HepG2 (cell line): ENCODE measurements around the gene LRSAM1. TPM values are rescaled to one million over a fixed set of nuclear protein-coding genes. Genes with fewer than 3 reads are reported as not detected.
A peak's percentile ranks its signal among the peaks of the same experiment; 100 is the strongest.

Source experiments
- ASH2L ChIP-seq: fragments of 300-600, 200-600 bp; sonication (generic); IDR thresholded peaks from 2 replicates; pipeline ENCODE4 v1.7.0; 2017; ENCODE audit warnings: low read depth, mild to moderate bottlenecking, moderate library complexity, mixed read lengths, low read length; ENCODE audit not compliant: insufficient read length
- FOXA1 ChIP-seq, 2 experiments: fragments of 450-650 bp in 1 of 2; sonication (generic) in 1 of 2; formaldehyde crosslinking in 1 of 2; IDR thresholded peaks; 2 replicates each; pipeline versions ENCODE4 v1.4.0 to v1.6.1; 2016 to 2020; ENCODE audit warnings: missing genetic modification reagents in 1 of 2
- POLR2AphosphoS2 ChIP-seq: IDR thresholded peaks from 2 replicates; pipeline ENCODE4 v1.6.1; 2011; ENCODE audit warnings: low read depth, low read length, improper control_type of control experiment
- RAD21 ChIP-seq: fragments of 450-650 bp; formaldehyde crosslinking; IDR thresholded peaks from 2 replicates; pipeline ENCODE4 v1.5.0; 2020; ENCODE audit warnings: mild to moderate bottlenecking
- ZBTB42 ChIP-seq: sonication (generic); formaldehyde crosslinking; IDR thresholded peaks from 2 replicates; pipeline ENCODE4 v1.5.0; 2020; ENCODE audit warnings: mild to moderate bottlenecking, missing genetic modification reagents
- ZKSCAN8 ChIP-seq: IDR thresholded peaks from 2 replicates; pipeline ENCODE4 v1.6.1; 2016; ENCODE audit warnings: borderline replicate concordance, missing genetic modification reagents, missing compliant biosample characterization
- ZNF12 ChIP-seq: sonication (generic); formaldehyde crosslinking; IDR thresholded peaks from 2 replicates; pipeline ENCODE4 v1.5.0; 2020; ENCODE audit warnings: missing genetic modification reagents
- ZNF318 ChIP-seq: sonication (generic); formaldehyde crosslinking; IDR thresholded peaks from 2 replicates; pipeline ENCODE4 v1.4.0; 2020; ENCODE audit warnings: mild to moderate bottlenecking, missing genetic modification reagents
- polyA plus RNA-seq, 8 experiments: library from polyadenylated mRNA; depleted of rRNA in 3 of 8; stranded (reverse) in 7 of 8; unstranded in 1 of 8; fragments of >200 nt; fragmentation: Illumina TruSeq in 4 of 8; extraction: Trizol in 4 of 8; gene quantifications; 2 replicates each; pipeline versions ENCODE4 v1.2.1 to v1.2.3, GENCODE V29; 2011 to 2016; ENCODE audit warnings: low read depth in 4 of 8, missing spikeins in 1 of 8, mixed read lengths in 1 of 8; ENCODE audit not compliant: insufficient read depth in 1 of 8
- total RNA-seq, 5 experiments: library from RNA; depleted of rRNA; stranded (reverse); fragments of >200 nt; fragmentation: Illumina TruSeq; extraction: Trizol; gene quantifications; 2 replicates each; pipeline ENCODE4 v1.2.3, GENCODE V29; 2016; ENCODE audit warnings: low read depth in 1 of 5
- TF ChIP-seq, protein P1 (sequence below): sonication (generic); formaldehyde crosslinking; IDR thresholded peaks from 2 replicates; pipeline ENCODE4 v1.5.1; 2020; ENCODE audit warnings: missing genetic modification reagents, mild to moderate bottlenecking, borderline replicate concordance
- TF ChIP-seq, protein P2 (sequence below): sonication (generic); formaldehyde crosslinking; IDR thresholded peaks from 2 replicates; pipeline ENCODE4 v1.8.1; 2023; ENCODE audit warnings: mild to moderate bottlenecking, missing genetic modification reagents
- TF ChIP-seq, protein P3 (sequence below): IDR thresholded peaks from 2 replicates; pipeline ENCODE4 v1.6.1; 2016; ENCODE audit warnings: low read depth, missing genetic modification reagents, missing compliant biosample characterization

Gene LRSAM1
- total and polyA plus RNA-seq, 2 of the 13 experiments (the other 11 are each of a cell fraction or from before 2014, with no cell fraction given): 8.7 to 10.2 TPM

- TF ChIP-seq ZNF318 (no peak), ASH2L (no peak), ZNF12 (CRISPR knock-in tag) (no peak), RAD21 (CRISPR knock-in tag) (peak; percentile 29; the same call in 1 of the 2 replicates), ZKSCAN8 (CRISPR knock-in tag) (no peak), FOXA1 (IDR thresholded peaks at IDR 0.05) (no peak), FOXA1 (CRISPR knock-in tag; IDR thresholded peaks at IDR 0.05) (no peak), ZBTB42 (no peak), POLR2AphosphoS2 (no peak; the same call in 1 of the 2 replicates)
- TF ChIP-seq, protein P1, sequence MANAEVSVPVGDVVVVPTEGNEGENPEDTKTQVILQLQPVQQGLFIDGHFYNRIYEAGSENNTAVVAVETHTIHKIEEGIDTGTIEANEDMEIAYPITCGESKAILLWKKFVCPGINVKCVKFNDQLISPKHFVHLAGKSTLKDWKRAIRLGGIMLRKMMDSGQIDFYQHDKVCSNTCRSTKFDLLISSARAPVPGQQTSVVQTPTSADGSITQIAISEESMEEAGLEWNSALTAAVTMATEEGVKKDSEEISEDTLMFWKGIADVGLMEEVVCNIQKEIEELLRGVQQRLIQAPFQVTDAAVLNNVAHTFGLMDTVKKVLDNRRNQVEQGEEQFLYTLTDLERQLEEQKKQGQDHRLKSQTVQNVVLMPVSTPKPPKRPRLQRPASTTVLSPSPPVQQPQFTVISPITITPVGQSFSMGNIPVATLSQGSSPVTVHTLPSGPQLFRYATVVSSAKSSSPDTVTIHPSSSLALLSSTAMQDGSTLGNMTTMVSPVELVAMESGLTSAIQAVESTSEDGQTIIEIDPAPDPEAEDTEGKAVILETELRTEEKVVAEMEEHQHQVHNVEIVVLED: no peak
- TF ChIP-seq, protein P2, sequence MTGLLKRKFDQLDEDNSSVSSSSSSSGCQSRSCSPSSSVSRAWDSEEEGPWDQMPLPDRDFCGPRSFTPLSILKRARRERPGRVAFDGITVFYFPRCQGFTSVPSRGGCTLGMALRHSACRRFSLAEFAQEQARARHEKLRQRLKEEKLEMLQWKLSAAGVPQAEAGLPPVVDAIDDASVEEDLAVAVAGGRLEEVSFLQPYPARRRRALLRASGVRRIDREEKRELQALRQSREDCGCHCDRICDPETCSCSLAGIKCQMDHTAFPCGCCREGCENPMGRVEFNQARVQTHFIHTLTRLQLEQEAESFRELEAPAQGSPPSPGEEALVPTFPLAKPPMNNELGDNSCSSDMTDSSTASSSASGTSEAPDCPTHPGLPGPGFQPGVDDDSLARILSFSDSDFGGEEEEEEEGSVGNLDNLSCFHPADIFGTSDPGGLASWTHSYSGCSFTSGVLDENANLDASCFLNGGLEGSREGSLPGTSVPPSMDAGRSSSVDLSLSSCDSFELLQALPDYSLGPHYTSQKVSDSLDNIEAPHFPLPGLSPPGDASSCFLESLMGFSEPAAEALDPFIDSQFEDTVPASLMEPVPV (CRISPR knock-in tag): no peak
- TF ChIP-seq, protein P3, sequence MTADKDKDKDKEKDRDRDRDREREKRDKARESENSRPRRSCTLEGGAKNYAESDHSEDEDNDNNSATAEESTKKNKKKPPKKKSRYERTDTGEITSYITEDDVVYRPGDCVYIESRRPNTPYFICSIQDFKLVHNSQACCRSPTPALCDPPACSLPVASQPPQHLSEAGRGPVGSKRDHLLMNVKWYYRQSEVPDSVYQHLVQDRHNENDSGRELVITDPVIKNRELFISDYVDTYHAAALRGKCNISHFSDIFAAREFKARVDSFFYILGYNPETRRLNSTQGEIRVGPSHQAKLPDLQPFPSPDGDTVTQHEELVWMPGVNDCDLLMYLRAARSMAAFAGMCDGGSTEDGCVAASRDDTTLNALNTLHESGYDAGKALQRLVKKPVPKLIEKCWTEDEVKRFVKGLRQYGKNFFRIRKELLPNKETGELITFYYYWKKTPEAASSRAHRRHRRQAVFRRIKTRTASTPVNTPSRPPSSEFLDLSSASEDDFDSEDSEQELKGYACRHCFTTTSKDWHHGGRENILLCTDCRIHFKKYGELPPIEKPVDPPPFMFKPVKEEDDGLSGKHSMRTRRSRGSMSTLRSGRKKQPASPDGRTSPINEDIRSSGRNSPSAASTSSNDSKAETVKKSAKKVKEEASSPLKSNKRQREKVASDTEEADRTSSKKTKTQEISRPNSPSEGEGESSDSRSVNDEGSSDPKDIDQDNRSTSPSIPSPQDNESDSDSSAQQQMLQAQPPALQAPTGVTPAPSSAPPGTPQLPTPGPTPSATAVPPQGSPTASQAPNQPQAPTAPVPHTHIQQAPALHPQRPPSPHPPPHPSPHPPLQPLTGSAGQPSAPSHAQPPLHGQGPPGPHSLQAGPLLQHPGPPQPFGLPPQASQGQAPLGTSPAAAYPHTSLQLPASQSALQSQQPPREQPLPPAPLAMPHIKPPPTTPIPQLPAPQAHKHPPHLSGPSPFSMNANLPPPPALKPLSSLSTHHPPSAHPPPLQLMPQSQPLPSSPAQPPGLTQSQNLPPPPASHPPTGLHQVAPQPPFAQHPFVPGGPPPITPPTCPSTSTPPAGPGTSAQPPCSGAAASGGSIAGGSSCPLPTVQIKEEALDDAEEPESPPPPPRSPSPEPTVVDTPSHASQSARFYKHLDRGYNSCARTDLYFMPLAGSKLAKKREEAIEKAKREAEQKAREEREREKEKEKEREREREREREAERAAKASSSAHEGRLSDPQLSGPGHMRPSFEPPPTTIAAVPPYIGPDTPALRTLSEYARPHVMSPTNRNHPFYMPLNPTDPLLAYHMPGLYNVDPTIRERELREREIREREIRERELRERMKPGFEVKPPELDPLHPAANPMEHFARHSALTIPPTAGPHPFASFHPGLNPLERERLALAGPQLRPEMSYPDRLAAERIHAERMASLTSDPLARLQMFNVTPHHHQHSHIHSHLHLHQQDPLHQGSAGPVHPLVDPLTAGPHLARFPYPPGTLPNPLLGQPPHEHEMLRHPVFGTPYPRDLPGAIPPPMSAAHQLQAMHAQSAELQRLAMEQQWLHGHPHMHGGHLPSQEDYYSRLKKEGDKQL (CRISPR knock-in tag): no peak
Observed at GRCh38 chr9:127418037-127418471, 33.3 kb upstream of the LRSAM1 start (continued).
